Duodenal mucosa (tissue), 2 donors: Measurements from ENCODE around the gene CHST7.

Experiments used
- H3K27ac ChIP-seq: one replicate; pipeline ENCODE4 v1.7.0; 2013; ENCODE audit warnings: low read depth, low read length
- H3K27me3 ChIP-seq, 2 donors: one replicate each; pipeline ENCODE4 v1.7.0; 2013; ENCODE audit warnings: low read length in 2 of 2, control low read depth in 1 of 2; ENCODE audit not compliant: insufficient read depth in 2 of 2, control insufficient read depth in 1 of 2
- H3K36me3 ChIP-seq, 2 donors: one replicate each; pipeline ENCODE4 v1.7.0; 2013; ENCODE audit warnings: low read length in 2 of 2, control low read depth in 1 of 2; ENCODE audit not compliant: insufficient read depth in 2 of 2, control insufficient read depth in 1 of 2
- H3K4me1 ChIP-seq, 2 donors: one replicate each; pipeline ENCODE4 v1.7.0; 2013; ENCODE audit warnings: low read length in 2 of 2, control low read depth in 1 of 2; ENCODE audit not compliant: insufficient read depth in 2 of 2, control insufficient read depth in 1 of 2
- H3K4me3 ChIP-seq, 2 donors: one replicate each; pipeline ENCODE4 v1.7.0; 2013; ENCODE audit warnings: low read length in 2 of 2, low read depth in 1 of 2
- H3K9ac ChIP-seq, 2 donors: one replicate each; pipeline ENCODE4 v1.7.0; 2013; ENCODE audit warnings: low read length in 2 of 2, low read depth in 1 of 2
- H3K9me3 ChIP-seq, 2 donors: one replicate each; pipeline ENCODE4 v1.7.0; 2013; ENCODE audit warnings: low read length in 2 of 2, control low read depth in 1 of 2; ENCODE audit not compliant: control insufficient read depth in 1 of 2

CHST7 gene

GRCh38 chrX:46599051-46599560 is 25.5 kb downstream of the CHST7 start:
- H3K36me3 ChIP-seq: peaks cover 0 to 3% of the 10 kb centered on the region in 2 donors
- H3K4me1 ChIP-seq: no peaks in the 10 kb centered on the region
- H3K9ac ChIP-seq: no peak overlapping the region
- H3K9me3 ChIP-seq: no peaks in the 10 kb centered on the region
- H3K27ac ChIP-seq: no peak overlapping the region
- no peak overlapping the region for H3K4me3 ChIP-seq
- H3K27me3 ChIP-seq: no peaks in the 10 kb centered on the region

- Histone ChIP-seq H3K4me1 (no peaks in the 10 kb centered on the region), H3K27me3 (no peaks in the 10 kb centered on the region), H3K9me3 (no peaks in the 10 kb centered on the region), H3K4me3 (no peak overlapping the region), H3K27ac (no peak overlapping the region), H3K9ac (no peak overlapping the region), H3K36me3 (peaks cover 0 to 3% of the 10 kb centered on the region in 2 donors)
Measured at GRCh38 chrX:46601283-46601682, 27.7 kb downstream of the CHST7 start.

GRCh38 chrX:46602468-46603102 is 29.0 kb downstream of the CHST7 start:
- Histone ChIP-seq H3K4me3 (no peak overlapping the region), H3K27ac (no peak overlapping the region), H3K27me3 (no peaks in the 10 kb centered on the region), H3K9me3 (no peaks in the 10 kb centered on the region), H3K36me3 (peaks cover 0 to 3% of the 10 kb centered on the region in 2 donors), H3K9ac (no peak overlapping the region), H3K4me1 (no peaks in the 10 kb centered on the region)

GRCh38 chrX:46607916-46608315 is 34.4 kb downstream of the CHST7 start:
- no peak overlapping the region for H3K9ac ChIP-seq
- H3K27ac ChIP-seq: no peak overlapping the region
- H3K4me3 ChIP-seq: no peak overlapping the region
- H3K36me3 ChIP-seq: no peaks in the 10 kb centered on the region
- no peaks in the 10 kb centered on the region for H3K4me1 ChIP-seq
- H3K9me3 ChIP-seq: no peaks in the 10 kb centered on the region
- no peaks in the 10 kb centered on the region for H3K27me3 ChIP-seq

GRCh38 chrX:46610070-46610658 is 36.6 kb downstream of the CHST7 start:
- Histone ChIP-seq H3K9ac (no peak overlapping the region), H3K27ac (no peak overlapping the region), H3K4me1 (no peaks in the 10 kb centered on the region), H3K36me3 (no peaks in the 10 kb centered on the region), H3K4me3 (no peak overlapping the region), H3K27me3 (no peaks in the 10 kb centered on the region), H3K9me3 (no peaks in the 10 kb centered on the region)

DNA sequence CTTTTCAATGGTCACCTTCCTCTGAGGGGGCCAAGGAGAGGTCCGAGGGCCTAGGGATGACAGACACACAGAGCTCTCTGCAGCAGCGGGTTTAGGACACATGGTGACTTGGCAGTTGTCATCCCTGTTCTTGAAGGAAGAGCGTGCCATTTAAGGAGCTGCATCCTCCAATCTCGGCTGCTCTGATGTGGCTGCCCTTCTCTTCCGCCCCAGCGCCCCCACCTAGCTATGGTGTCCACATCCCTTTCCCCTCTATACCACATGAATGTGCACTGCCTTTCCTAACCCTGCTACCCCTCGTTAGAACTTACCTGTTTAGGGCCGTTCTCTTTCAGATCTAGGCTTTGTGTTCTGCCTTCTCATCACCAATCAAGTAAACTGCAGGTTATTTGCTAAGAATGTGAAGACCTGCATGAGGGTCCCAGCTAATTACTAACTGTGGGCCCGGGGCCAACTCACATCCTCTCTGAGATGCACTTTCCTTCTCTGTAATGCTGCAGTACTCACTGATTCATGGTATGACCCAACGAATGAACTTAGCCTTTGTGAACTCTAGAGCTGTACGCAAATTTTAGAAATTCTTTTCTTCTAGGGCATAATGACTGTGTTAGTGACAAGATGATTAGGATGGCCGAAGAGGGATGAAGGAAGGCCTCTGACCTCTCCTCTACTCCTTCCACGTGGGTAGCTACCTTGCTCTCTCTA is 38.2 kb downstream of the CHST7 start:
- Histone ChIP-seq H3K9me3 (no peaks in the 10 kb centered on the region), H3K27me3 (no peaks in the 10 kb centered on the region), H3K36me3 (no peaks in the 10 kb centered on the region), H3K4me1 (no peaks in the 10 kb centered on the region), H3K9ac (no peak overlapping the region), H3K27ac (no peak overlapping the region), H3K4me3 (no peak overlapping the region)

DNA sequence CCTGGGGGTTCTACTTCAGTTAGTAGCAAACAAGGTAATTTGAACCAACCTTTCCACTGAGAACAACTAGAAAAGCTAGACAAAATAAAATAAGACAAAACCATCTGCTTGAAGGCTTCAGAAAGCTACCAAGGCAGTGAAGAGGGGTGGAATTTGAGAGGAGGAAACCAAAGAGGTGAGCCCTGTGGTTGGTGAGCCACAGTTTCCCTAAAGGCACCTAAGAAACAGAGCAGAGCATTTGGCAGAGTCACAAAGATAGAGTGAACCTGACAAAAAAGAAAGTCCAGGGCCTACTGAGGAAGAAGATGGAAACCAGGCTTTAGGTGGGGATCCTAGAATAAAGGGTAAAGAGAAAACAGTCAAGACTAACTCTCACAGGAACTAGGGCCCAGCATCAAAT is 44.3 kb downstream of the CHST7 start:
- Histone ChIP-seq H3K27ac (no peak overlapping the region), H3K9me3 (no peaks in the 10 kb centered on the region), H3K36me3 (no peaks in the 10 kb centered on the region), H3K9ac (no peak overlapping the region), H3K27me3 (no peaks in the 10 kb centered on the region), H3K4me1 (no peaks in the 10 kb centered on the region), H3K4me3 (no peak overlapping the region)

DNA sequence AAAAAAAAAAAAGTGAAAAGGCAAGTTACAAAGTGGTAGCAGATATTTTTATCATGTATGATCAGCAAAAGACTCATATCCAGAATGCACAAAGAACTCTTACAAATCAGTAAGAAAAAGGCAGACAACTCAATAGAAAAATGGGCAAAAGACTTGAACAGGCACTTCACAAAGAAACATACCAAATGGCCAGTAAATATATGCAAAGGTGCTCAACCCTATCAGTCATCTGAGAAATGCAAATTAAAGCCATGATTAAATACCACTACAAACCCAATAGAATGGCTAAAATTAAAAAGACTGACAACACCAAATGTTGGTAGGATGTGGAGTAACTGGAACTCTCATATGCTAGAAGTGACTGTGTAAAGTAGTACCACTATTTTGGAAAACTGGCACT is 45.4 kb downstream of the CHST7 start:
- no peaks in the 10 kb centered on the region for H3K27me3 ChIP-seq
- H3K9me3 ChIP-seq: no peaks in the 10 kb centered on the region
- no peak overlapping the region for H3K9ac ChIP-seq
- no peak overlapping the region for H3K27ac ChIP-seq
- no peaks in the 10 kb centered on the region for H3K36me3 ChIP-seq
- H3K4me3 ChIP-seq: no peak overlapping the region
- no peaks in the 10 kb centered on the region for H3K4me1 ChIP-seq

DNA sequence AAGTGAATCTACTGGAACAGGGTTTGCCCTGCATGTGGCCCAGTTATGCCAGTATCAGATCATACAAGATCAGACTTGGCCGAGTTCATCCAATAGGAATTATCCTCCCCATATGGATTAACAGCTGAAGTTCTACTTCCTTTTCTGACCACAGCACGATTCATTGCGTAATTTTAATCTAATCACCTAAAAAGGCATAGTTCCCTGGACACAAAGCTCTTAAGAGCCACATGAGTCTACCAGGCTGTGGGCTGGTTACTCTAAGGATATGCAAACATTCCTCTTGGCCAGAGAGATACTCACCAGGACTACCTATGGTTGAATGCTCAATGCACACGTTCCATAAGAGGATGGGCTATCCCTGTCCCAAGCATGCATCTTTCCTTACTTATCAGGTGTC is 46.9 kb downstream of the CHST7 start:
- no peaks in the 10 kb centered on the region for H3K27me3 ChIP-seq
- H3K4me1 ChIP-seq: no peaks in the 10 kb centered on the region
- no peak overlapping the region for H3K9ac ChIP-seq
- no peak overlapping the region for H3K27ac ChIP-seq
- H3K4me3 ChIP-seq: no peak overlapping the region
- no peaks in the 10 kb centered on the region for H3K9me3 ChIP-seq
- H3K36me3 ChIP-seq: no peaks in the 10 kb centered on the region

- no peak overlapping the region for H3K27ac ChIP-seq
- no peaks in the 10 kb centered on the region for H3K9me3 ChIP-seq
- no peaks in the 10 kb centered on the region for H3K4me1 ChIP-seq
- no peak overlapping the region for H3K4me3 ChIP-seq
- no peaks in the 10 kb centered on the region for H3K36me3 ChIP-seq
- H3K9ac ChIP-seq: no peak overlapping the region
- no peaks in the 10 kb centered on the region for H3K27me3 ChIP-seq
Measured at GRCh38 chrX:46621572-46621971, 48.0 kb downstream of the CHST7 start.
